CD4-positive, CD25-positive, alpha-beta regulatory T cell (primary cell): ENCODE results near the gene MBNL1. TPM values are rescaled to one million over a fixed set of nuclear protein-coding genes. Genes with fewer than 3 reads are reported as not detected.

Experiments used
- ATAC-seq, 2 donors: fragments of 150-1000 bp; cut with Tn5 transposase; one replicate each; pipeline ENCODE4 v1.10.0; 2021; ENCODE audit warnings: low read depth in 2 of 2, moderate number of reproducible peaks in 2 of 2, moderate library complexity in 1 of 2
- DNase-seq, 3 donors: peaks; one replicate each; pipeline versions ENCODE4 v3.0.0 to v3.0.0-alpha.2; 2012 to 2022; ENCODE audit warnings: mixed read lengths in 1 of 3
- H3K27ac ChIP-seq: one replicate; pipeline ENCODE4 v1.7.0; 2013; ENCODE audit warnings: mild to moderate bottlenecking, low read length; ENCODE audit not compliant: insufficient read depth, poor library complexity, severe bottlenecking
- H3K27me3 ChIP-seq: one replicate; pipeline ENCODE4 v1.7.0; 2013; ENCODE audit warnings: low read length; ENCODE audit not compliant: control insufficient read depth, insufficient read depth
- H3K36me3 ChIP-seq: one replicate; pipeline ENCODE4 v1.7.0; 2013; ENCODE audit warnings: mild to moderate bottlenecking, low read length, moderate library complexity; ENCODE audit not compliant: control insufficient read depth, insufficient read depth
- H3K4me1 ChIP-seq: 2 replicates; pipeline ENCODE4 v1.7.0; 2013; ENCODE audit warnings: mild to moderate bottlenecking, low read length; ENCODE audit not compliant: insufficient read depth, control insufficient read depth, poor library complexity, severe bottlenecking
- H3K4me3 ChIP-seq: one replicate; pipeline ENCODE4 v1.7.0; 2013; ENCODE audit warnings: low read depth, mild to moderate bottlenecking, low read length, moderate library complexity
- H3K9me3 ChIP-seq, 2 experiments: 1 replicate in 1 of 2; 2 replicates in 1 of 2; pipeline ENCODE4 v1.7.0; 2013; ENCODE audit warnings: low read length in 2 of 2, mild to moderate bottlenecking in 1 of 2, moderate library complexity in 1 of 2; ENCODE audit not compliant: control insufficient read depth in 2 of 2
- H3K27ac Mint-ChIP-seq, 3 donors: one replicate each; pipeline ENCODE4 v1.8.0; 2020 to 2022; ENCODE audit warnings: mild to moderate bottlenecking in 3 of 3, mixed read lengths in 3 of 3, moderate library complexity in 2 of 3
- H3K27me3 Mint-ChIP-seq: one replicate; pipeline ENCODE4 v1.8.0; 2022; ENCODE audit warnings: mild to moderate bottlenecking, mixed read lengths
- H3K36me3 Mint-ChIP-seq: one replicate; pipeline ENCODE4 v1.8.0; 2020; ENCODE audit warnings: mixed read lengths
- H3K4me1 Mint-ChIP-seq, 4 donors: one replicate each; pipeline ENCODE4 v1.8.0; 2020 to 2022; ENCODE audit warnings: mixed read lengths in 4 of 4, mild to moderate bottlenecking in 1 of 4
- H3K4me3 Mint-ChIP-seq, 4 donors: one replicate each; pipeline ENCODE4 v1.8.0; 2020 to 2022; ENCODE audit warnings: mild to moderate bottlenecking in 4 of 4, mixed read lengths in 4 of 4, moderate library complexity in 3 of 4
- H3K9me3 Mint-ChIP-seq, 7 donors: one replicate each; pipeline ENCODE4 v1.8.0; 2020 to 2022; ENCODE audit warnings: mixed read lengths in 7 of 7, mild to moderate bottlenecking in 3 of 7, moderate library complexity in 2 of 7
- polyA plus RNA-seq, 4 donors: library from polyadenylated mRNA; unstranded; fragments of 300-500 nt; fragmentation: Illumina TruSeq; gene quantifications; one replicate each; pipeline ENCODE4 v1.2.3, GENCODE V29; 2021
- total RNA-seq: library from RNA; stranded (reverse); gene quantifications from one replicate; pipeline ENCODE4 v1.2.3, GENCODE V29; 2022

MBNL1 gene
- total and polyA plus RNA-seq, 5 donors from 2014 or later = 221 to 726 (median 252) TPM

GRCh38 chr3:152260529-152260928 lies 8.2 kb upstream of the MBNL1 start:
- H3K36me3 ChIP-seq = peaks cover 20% of the 10 kb centered on the region
- Mint-ChIP-seq H3K9me3 (no peaks in the 10 kb centered on the region), H3K4me3 (peak overlapping the region in 2 of 4 donors; percentile 45 to 47), H3K27ac (peak overlapping the region in 2 of 3 donors; percentile 45 to 79), H3K36me3 (peaks cover 26% of the 10 kb centered on the region), H3K4me1 (peaks cover 43 to 91% (median 76%) of the 10 kb centered on the region in 4 donors), H3K27me3 (no peaks in the 10 kb centered on the region)
- peak overlapping the region; percentile 36 for H3K27ac ChIP-seq
- no peaks in the 10 kb centered on the region for H3K9me3 ChIP-seq
- peaks cover 68% of the 10 kb centered on the region for H3K4me1 ChIP-seq
- H3K27me3 ChIP-seq = no peaks in the 10 kb centered on the region
- ATAC-seq = no peak
- no peak for DNase-seq
- peak overlapping the region; percentile 1 for H3K4me3 ChIP-seq

- no peaks in the 10 kb centered on the region for H3K9me3 ChIP-seq
- no peaks in the 10 kb centered on the region for H3K27me3 ChIP-seq
- no peak overlapping the region for H3K4me3 ChIP-seq
- peak overlapping the region in 1 of 4 donors; percentile 47 for H3K4me3 Mint-ChIP-seq
- peaks cover 62% of the 10 kb centered on the region for H3K4me1 ChIP-seq
- peaks cover 43 to 89% (median 74%) of the 10 kb centered on the region in 4 donors for H3K4me1 Mint-ChIP-seq
- peak overlapping the region; percentile 4 to 85 (median 26) for H3K27ac Mint-ChIP-seq
- H3K36me3 Mint-ChIP-seq = peaks cover 26% of the 10 kb centered on the region
- peaks cover 20% of the 10 kb centered on the region for H3K36me3 ChIP-seq
- H3K9me3 Mint-ChIP-seq = no peaks in the 10 kb centered on the region
- DNase-seq = no peak
- H3K27me3 Mint-ChIP-seq = no peaks in the 10 kb centered on the region
- no peak for ATAC-seq
- H3K27ac ChIP-seq = peak overlapping the region; percentile 24
Measured at GRCh38 chr3:152261329-152261728, 7.4 kb upstream of the MBNL1 start.

GRCh38 chr3:152263711-152264110 lies 5.0 kb upstream of the MBNL1 start:
- H3K27ac Mint-ChIP-seq = peak overlapping the region; percentile 6 to 82 (median 44)
- no peaks in the 10 kb centered on the region for H3K9me3 Mint-ChIP-seq
- Histone ChIP-seq H3K27me3 (no peaks in the 10 kb centered on the region), H3K4me3 (no peak overlapping the region), H3K9me3 (no peaks in the 10 kb centered on the region), H3K36me3 (peaks cover 20% of the 10 kb centered on the region), H3K27ac (peak overlapping the region; percentile 2), H3K4me1 (peaks cover 61% of the 10 kb centered on the region)
- DNase-seq (no peak), ATAC-seq (no peak)
- H3K4me1 Mint-ChIP-seq = peaks cover 39 to 89% (median 73%) of the 10 kb centered on the region in 4 donors
- H3K36me3 Mint-ChIP-seq = peaks cover 26% of the 10 kb centered on the region
- H3K27me3 Mint-ChIP-seq = peaks cover 4% of the 10 kb centered on the region
- peak overlapping the region in 3 of 4 donors; percentile 33 to 59 (median 44) for H3K4me3 Mint-ChIP-seq

- H3K4me3 ChIP-seq = no peak overlapping the region
- H3K27me3 ChIP-seq = no peaks in the 10 kb centered on the region
- H3K27me3 Mint-ChIP-seq = peaks cover 5% of the 10 kb centered on the region
- H3K9me3 ChIP-seq = no peaks in the 10 kb centered on the region
- H3K27ac Mint-ChIP-seq = peak overlapping the region; percentile 6 to 82 (median 44)
- DNase-seq = no peak
- H3K4me1 ChIP-seq = peaks cover 55% of the 10 kb centered on the region
- H3K9me3 Mint-ChIP-seq = no peaks in the 10 kb centered on the region
- H3K27ac ChIP-seq = no peak overlapping the region
- H3K36me3 Mint-ChIP-seq = peaks cover 26% of the 10 kb centered on the region
- H3K36me3 ChIP-seq = peaks cover 20% of the 10 kb centered on the region
- peak overlapping the region in 2 of 4 donors; percentile 59 to 68 for H3K4me3 Mint-ChIP-seq
- ATAC-seq = no peak
- H3K4me1 Mint-ChIP-seq = peaks cover 38 to 83% (median 67%) of the 10 kb centered on the region in 4 donors
Measured at GRCh38 chr3:152264378-152264777, 4.4 kb upstream of the MBNL1 start.

- H3K9me3 ChIP-seq = no peaks in the 10 kb centered on the region
- Mint-ChIP-seq H3K4me3 (peak overlapping the region; percentile 94 to 100 (median 96)), H3K36me3 (peaks cover 33% of the 10 kb centered on the region), H3K27ac (peak overlapping the region; percentile 67 to 98 (median 97)), H3K9me3 (no peaks in the 10 kb centered on the region), H3K27me3 (peaks cover 13% of the 10 kb centered on the region), H3K4me1 (peaks cover 33 to 69% (median 58%) of the 10 kb centered on the region in 4 donors)
- H3K4me3 ChIP-seq = peak overlapping the region; percentile 84
- DNase-seq (no peak), ATAC-seq (no peak)
- H3K27ac ChIP-seq = peak overlapping the region; percentile 97
- H3K36me3 ChIP-seq = peaks cover 20% of the 10 kb centered on the region
- peaks cover 42% of the 10 kb centered on the region for H3K4me1 ChIP-seq
- H3K27me3 ChIP-seq = no peaks in the 10 kb centered on the region
Measured at GRCh38 chr3:152266221-152266995, 2.3 kb upstream of the MBNL1 start.

GRCh38 chr3:152267831-152268554 lies 736 bp upstream of the MBNL1 start:
- peaks cover 9% of the 10 kb centered on the region for H3K36me3 ChIP-seq
- DNase-seq = no peak
- H3K4me3 ChIP-seq = peak overlapping the region; percentile 84
- no peaks in the 10 kb centered on the region for H3K9me3 ChIP-seq
- peaks cover 54% of the 10 kb centered on the region for H3K4me1 ChIP-seq
- Mint-ChIP-seq H3K4me1 (peaks cover 37 to 75% (median 59%) of the 10 kb centered on the region in 4 donors), H3K36me3 (peaks cover 34% of the 10 kb centered on the region), H3K27ac (peak overlapping the region; percentile 93 to 98 (median 97)), H3K9me3 (no peaks in the 10 kb centered on the region), H3K27me3 (peaks cover 13% of the 10 kb centered on the region), H3K4me3 (peak overlapping the region; percentile 94 to 100 (median 96))
- ATAC-seq = no peak
- H3K27ac ChIP-seq = peak overlapping the region; percentile 97
- H3K27me3 ChIP-seq = no peaks in the 10 kb centered on the region

- Histone ChIP-seq H3K27me3 (no peaks in the 10 kb centered on the region), H3K9me3 (no peaks in the 10 kb centered on the region), H3K4me3 (peak overlapping the region; percentile 100), H3K27ac (peak overlapping the region; percentile 97), H3K4me1 (peaks cover 53% of the 10 kb centered on the region), H3K36me3 (no peaks in the 10 kb centered on the region)
- peak overlapping the region; percentile 97 to 98 (median 98) for H3K27ac Mint-ChIP-seq
- DNase-seq (peak; percentile 60 to 83 (median 72)), ATAC-seq (peak; percentile 63 to 71)
- peak overlapping the region; percentile 94 to 100 (median 96) for H3K4me3 Mint-ChIP-seq
- H3K36me3 Mint-ChIP-seq = peaks cover 24% of the 10 kb centered on the region
- peaks cover 13% of the 10 kb centered on the region for H3K27me3 Mint-ChIP-seq
- no peaks in the 10 kb centered on the region for H3K9me3 Mint-ChIP-seq
- H3K4me1 Mint-ChIP-seq = peaks cover 33 to 77% (median 58%) of the 10 kb centered on the region in 4 donors
Measured at GRCh38 chr3:152269056-152269830, 514 bp downstream of the MBNL1 start.
